HEK293 (cell line): Measurements from ENCODE around the gene UPP2.

ENCODE experiments used
- CTCF ChIP-seq: fragments of 450-650 bp; formaldehyde crosslinking; IDR thresholded peaks from 2 replicates; pipeline ENCODE4 v1.5.1; 2016; ENCODE audit warnings: missing biosample characterization, missing genetic modification characterization
- HOXC10 ChIP-seq: sonication (generic); formaldehyde crosslinking; IDR thresholded peaks from 2 replicates; pipeline ENCODE4 v1.8.1; 2023; ENCODE audit warnings: mild to moderate bottlenecking, missing genetic modification reagents
- KLF10 ChIP-seq: fragments of 450-650 bp; IDR thresholded peaks from 2 replicates; pipeline ENCODE4 v1.5.1; 2018; ENCODE audit warnings: missing biosample characterization, mild to moderate bottlenecking, missing genetic modification characterization
- PBX3 ChIP-seq: sonication (generic); formaldehyde crosslinking; IDR thresholded peaks from 2 replicates; pipeline ENCODE4 v1.8.1; 2022; ENCODE audit warnings: mild to moderate bottlenecking, moderate library complexity, missing genetic modification reagents
- REST ChIP-seq: fragments of 450-650 bp; formaldehyde crosslinking; IDR thresholded peaks from 2 replicates; pipeline ENCODE4 v1.5.1; 2016; ENCODE audit warnings: missing biosample characterization, missing genetic modification characterization
- ZBTB21 ChIP-seq: fragments of 450-650 bp; formaldehyde crosslinking; IDR thresholded peaks from 2 replicates; pipeline ENCODE4 v1.5.1; 2017; ENCODE audit warnings: missing biosample characterization, missing genetic modification characterization
- ZNF121 ChIP-seq: fragments of 450-650 bp; formaldehyde crosslinking; IDR thresholded peaks from 2 replicates; pipeline ENCODE4 v1.5.1; 2016; ENCODE audit warnings: missing biosample characterization, missing genetic modification characterization
- ZNF146 ChIP-seq: fragments of 450-650 bp; formaldehyde crosslinking; IDR thresholded peaks from 2 replicates; pipeline ENCODE4 v1.5.1; 2016; ENCODE audit warnings: missing biosample characterization, missing genetic modification characterization
- ZNF18 ChIP-seq: fragments of 450-650 bp; formaldehyde crosslinking; IDR thresholded peaks from 2 replicates; pipeline ENCODE4 v1.5.1; 2016; ENCODE audit warnings: missing biosample characterization, missing genetic modification characterization
- ZNF26 ChIP-seq: fragments of 450-650 bp; formaldehyde crosslinking; IDR thresholded peaks from 2 replicates; pipeline ENCODE4 v1.5.1; 2016; ENCODE audit warnings: missing biosample characterization, missing genetic modification characterization
- ZNF274 ChIP-seq, 2 experiments: fragments of 200-500 bp in 1 of 2; fragments of 450-650 bp in 1 of 2; sonication (Bioruptor generic) in 1 of 2; formaldehyde crosslinking in 1 of 2; IDR thresholded peaks; 2 replicates each; pipeline versions ENCODE4 v1.5.1 to v1.6.1; 2014 to 2016; ENCODE audit warnings: borderline replicate concordance in 1 of 2, inconsistent platforms in 1 of 2, low read length in 1 of 2, missing biosample characterization in 1 of 2, missing genetic modification characterization in 1 of 2
- ZNF549 ChIP-seq: fragments of 450-650 bp; IDR thresholded peaks from 2 replicates; pipeline ENCODE4 v1.5.1; 2018; ENCODE audit warnings: missing biosample characterization, missing genetic modification characterization, mild to moderate bottlenecking, inconsistent platforms, moderate library complexity

- TF ChIP-seq CTCF (tag by site-specific recombination), result no peak
- no peak for TF ChIP-seq ZNF549
- no peak for TF ChIP-seq PBX3 (CRISPR knock-in tag)
- no peak for TF ChIP-seq KLF10 (tag by site-specific recombination)
- no peak for TF ChIP-seq ZNF26
- no peak for TF ChIP-seq REST (tag by site-specific recombination)
- TF ChIP-seq ZNF121 (tag by site-specific recombination), result no peak
- no peak for TF ChIP-seq ZBTB21 (tag by site-specific recombination)
- no peak for TF ChIP-seq ZNF18 (tag by site-specific recombination)
- TF ChIP-seq ZNF146 (tag by site-specific recombination), result no peak
- no peak for TF ChIP-seq HOXC10 (CRISPR knock-in tag)
- TF ChIP-seq ZNF274 (IDR thresholded peaks at IDR 0.05; ENCODE audit: low read length), result no peak
- TF ChIP-seq ZNF274 (tag by site-specific recombination; IDR thresholded peaks at IDR 0.05; ENCODE audit: borderline replicate concordance), result no peak
Measured at GRCh38 chr2:158138255-158138654, 36.6 kb downstream of the UPP2 start.
